HEK293T (cell line): ENCODE data around the gene NDUFS8.

Experiments
- CTCF ChIA-PET: fragments of 350-600 bp; formaldehyde crosslinking; extraction: SDS; loops from one replicate; lab custom pipeline; 2021; ENCODE audit warnings: antibody characterized with exemption, inconsistent platforms; lab: Yijun Ruan, JAX
- POLR2A ChIA-PET: fragments of 350-600 bp; formaldehyde crosslinking; extraction: SDS; loops from one replicate; lab custom pipeline; 2020; ENCODE audit warnings: antibody characterized with exemption, inconsistent platforms; lab: Yijun Ruan, JAX
- DNase-seq: peaks from one replicate; pipeline ENCODE4 v3.0.0; 2012; ENCODE audit warnings: mixed read lengths; ENCODE audit errors: extremely low spot score
- ARNT ChIP-seq: fragments of 450-650 bp; IDR thresholded peaks from 2 replicates; pipeline ENCODE4 v1.6.1; 2017; ENCODE audit warnings: mild to moderate bottlenecking
- BHLHE40 ChIP-seq: fragments of 450-650 bp; IDR thresholded peaks from 2 replicates; pipeline ENCODE4 v1.6.1; 2016; ENCODE audit warnings: mild to moderate bottlenecking, moderate library complexity, borderline replicate concordance
- CTBP1 ChIP-seq: fragments of 450-650 bp; IDR thresholded peaks from 2 replicates; pipeline ENCODE4 v1.6.1; 2016; ENCODE audit warnings: borderline replicate concordance
- ELF4 ChIP-seq: fragments of 450-650 bp; IDR thresholded peaks from 2 replicates; pipeline ENCODE4 v1.6.1; 2017; ENCODE audit warnings: antibody characterized with exemption
- FOXA1 ChIP-seq: fragments of 450-650 bp; IDR thresholded peaks from 2 replicates; pipeline ENCODE4 v1.6.1; 2016; ENCODE audit warnings: mild to moderate bottlenecking
- FOXK2 ChIP-seq: fragments of 450-650 bp; IDR thresholded peaks from 2 replicates; pipeline ENCODE4 v1.6.1; 2016; ENCODE audit warnings: mild to moderate bottlenecking
- FOXM1 ChIP-seq: fragments of 450-650 bp; IDR thresholded peaks from 2 replicates; pipeline ENCODE4 v1.6.1; 2017; ENCODE audit warnings: mild to moderate bottlenecking, borderline replicate concordance
- HDGF ChIP-seq: fragments of 450-650 bp; IDR thresholded peaks from 2 replicates; pipeline ENCODE4 v1.6.1; 2017; ENCODE audit warnings: antibody characterized with exemption, borderline replicate concordance
- L3MBTL2 ChIP-seq: fragments of 450-650 bp; conservative IDR thresholded peaks from 2 replicates; pipeline ENCODE4 v1.6.1; 2016; ENCODE audit warnings: mild to moderate bottlenecking
- LEF1 ChIP-seq: fragments of 450-650 bp; IDR thresholded peaks from 2 replicates; pipeline ENCODE4 v1.6.1; 2017; ENCODE audit warnings: mild to moderate bottlenecking, borderline replicate concordance
- NFRKB ChIP-seq: fragments of 450-650 bp; IDR thresholded peaks from 2 replicates; pipeline ENCODE4 v1.6.1; 2016; ENCODE audit warnings: mild to moderate bottlenecking, moderate library complexity
- SP1 ChIP-seq: fragments of 450-650 bp; IDR thresholded peaks from 2 replicates; pipeline ENCODE4 v1.6.1; 2017
- SUZ12 ChIP-seq: fragments of 450-650 bp; IDR thresholded peaks from 2 replicates; pipeline ENCODE4 v1.6.1; 2016; ENCODE audit warnings: mild to moderate bottlenecking
- TARDBP ChIP-seq: fragments of 450-650 bp; IDR thresholded peaks from 2 replicates; pipeline ENCODE4 v1.6.1; 2016
- ZNF384 ChIP-seq: fragments of 450-650 bp; IDR thresholded peaks from 2 replicates; pipeline ENCODE4 v1.6.1; 2016
- TF ChIP-seq, protein P1 (sequence below): fragments of 450-650 bp; IDR thresholded peaks from 2 replicates; pipeline ENCODE4 v1.6.1; 2016

The NDUFS8 gene

GRCh38 chr11:67998150-67999045 is 32.1 kb upstream of the NDUFS8 start:
- ChIA-PET CTCF (no interaction called here), POLR2A (no interaction called here)

GRCh38 chr11:67999201-67999629 is 31.3 kb upstream of the NDUFS8 start:
- CTCF ChIA-PET, result no interaction called here
- POLR2A ChIA-PET, result no interaction called here
- TF ChIP-seq HDGF (no peak), L3MBTL2 (no peak), SUZ12 (no peak), ARNT (no peak), LEF1 (no peak), BHLHE40 (no peak), FOXM1 (no peak)
- no peak for DNase-seq

More at GRCh38 chr11:67998150-67999045, 32.1 kb upstream of the NDUFS8 start:
- no peak for DNase-seq
- TF ChIP-seq, protein P1, sequence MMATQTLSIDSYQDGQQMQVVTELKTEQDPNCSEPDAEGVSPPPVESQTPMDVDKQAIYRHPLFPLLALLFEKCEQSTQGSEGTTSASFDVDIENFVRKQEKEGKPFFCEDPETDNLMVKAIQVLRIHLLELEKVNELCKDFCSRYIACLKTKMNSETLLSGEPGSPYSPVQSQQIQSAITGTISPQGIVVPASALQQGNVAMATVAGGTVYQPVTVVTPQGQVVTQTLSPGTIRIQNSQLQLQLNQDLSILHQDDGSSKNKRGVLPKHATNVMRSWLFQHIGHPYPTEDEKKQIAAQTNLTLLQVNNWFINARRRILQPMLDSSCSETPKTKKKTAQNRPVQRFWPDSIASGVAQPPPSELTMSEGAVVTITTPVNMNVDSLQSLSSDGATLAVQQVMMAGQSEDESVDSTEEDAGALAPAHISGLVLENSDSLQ, result no peak
- TF ChIP-seq ARNT (no peak), TARDBP (no peak)

- CTCF ChIA-PET, result no interaction called here
- POLR2A ChIA-PET, result no interaction called here
- TF ChIP-seq TARDBP, result no peak
- no peak for DNase-seq
Measured at GRCh38 chr11:67999704-68000103, 30.8 kb upstream of the NDUFS8 start.

- POLR2A ChIA-PET, result no interaction called here
- CTCF ChIA-PET, result no interaction called here
- TF ChIP-seq CTBP1 (no peak), HDGF (no peak), SUZ12 (no peak), ZNF384 (no peak), NFRKB (no peak), SP1 (no peak), FOXK2 (no peak), ELF4 (no peak), LEF1 (no peak), FOXA1 (no peak), L3MBTL2 (no peak)
- TF ChIP-seq, protein P1, result no peak
- DNase-seq, result no peak
Measured at GRCh38 chr11:68002575-68002937, 27.9 kb upstream of the NDUFS8 start.

- TF ChIP-seq ZNF384 (no peak), TARDBP (no peak), CTBP1 (no peak), FOXM1 (no peak), ARNT (no peak), SP1 (no peak), FOXK2 (no peak)
- ChIA-PET POLR2A (no interaction called here), CTCF (no interaction called here)
- DNase-seq, result peak; percentile 28
Measured at GRCh38 chr11:68002938-68003845, 27.3 kb upstream of the NDUFS8 start.

DNA sequence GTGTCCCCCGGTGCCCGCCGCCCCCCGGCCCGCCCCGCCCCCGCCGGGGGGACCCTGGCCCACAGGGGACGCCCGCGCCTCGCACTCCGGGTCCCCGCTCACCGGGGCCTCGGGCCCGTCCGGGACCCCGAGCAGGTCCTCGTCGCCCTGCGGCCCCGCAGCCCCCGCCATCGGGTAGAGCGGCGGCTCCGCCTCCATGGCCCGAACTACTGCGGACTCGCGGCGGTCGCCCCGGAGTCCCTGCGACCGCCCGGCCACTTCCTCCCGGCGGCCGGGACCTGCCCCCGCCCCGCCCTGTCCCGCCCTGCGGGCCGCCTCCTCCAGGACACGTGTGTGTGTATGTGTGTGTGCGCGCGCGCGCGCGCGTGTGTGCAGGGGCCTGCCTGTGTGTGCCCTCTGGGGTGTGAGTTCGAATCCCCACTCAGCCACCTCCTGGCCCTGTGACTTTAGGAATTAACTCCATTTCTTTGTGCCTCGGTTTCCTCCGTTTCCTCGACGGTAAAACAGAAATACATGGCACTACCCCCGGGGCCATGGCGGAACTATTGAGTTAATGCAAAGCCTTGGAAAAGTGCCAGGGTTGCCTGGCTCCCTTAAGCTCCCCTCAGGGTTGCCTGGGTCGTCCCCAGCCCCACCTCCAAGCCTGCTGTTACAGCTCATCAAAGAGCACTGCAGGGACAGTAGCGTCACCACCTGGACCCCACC is 26.5 kb upstream of the NDUFS8 start, which contains the start of gene UNC93B1:
UNC93B1 (minus strand) TSS at position 252 of the 705 bp plus-strand sequence; CDS start at position 198, 54 bp downstream.
- TF ChIP-seq L3MBTL2, result peak; percentile 46; the same call in 1 of the 2 replicates
- no peak for TF ChIP-seq ZNF384
- CTCF ChIA-PET, result no interaction called here
- POLR2A ChIA-PET, result no interaction called here
- peak; percentile 83 for DNase-seq
